ENCODE results near the gene RAET1L.
"Not testable (repeated sequence)": the region's sequence is repeated elsewhere in the genome, so short reads cannot be mapped to it uniquely, and the experiment has no call there.

RAET1L gene

GRCh38 chr6:150013785-150014622, 11.3 kb downstream of the RAET1L start:
- H3K4me3 ChIP-seq (ENCODE audit: low read depth, low read length); DNase-seq (ENCODE audit: low read depth): not testable (repeated sequence)

GRCh38 chr6:150012846-150013784, 12.2 kb downstream of the RAET1L start:
- DNase-seq (ENCODE audit: low read depth); H3K4me3 ChIP-seq (ENCODE audit: low read depth, low read length): not testable (repeated sequence)

DNA sequence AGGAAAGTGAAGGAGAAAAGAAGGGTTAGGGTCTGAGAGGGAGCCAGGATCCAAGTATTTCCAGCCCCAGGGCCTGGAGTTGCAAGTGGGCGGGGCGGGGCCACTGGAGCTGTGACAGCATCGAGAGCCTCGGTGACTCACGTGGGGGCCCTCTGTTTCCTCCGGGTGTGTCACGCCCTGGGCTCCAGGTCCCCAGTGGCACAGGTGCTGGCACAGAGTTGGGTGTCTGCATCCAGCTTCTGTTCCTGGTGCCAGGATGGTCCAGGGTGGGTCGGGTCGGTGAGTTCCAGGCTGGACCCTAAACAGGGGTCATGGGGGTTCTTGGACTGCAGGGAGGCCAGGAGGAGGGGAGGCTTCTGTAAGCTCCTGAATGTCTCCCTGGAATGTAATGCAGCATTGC, 16.7 kb downstream of the RAET1L start:
- no peak for DNase-seq (ENCODE audit: low read depth)
- no peak overlapping the region for H3K4me3 ChIP-seq (ENCODE audit: low read depth, low read length)
- TF ChIP-seq, protein P1, sequence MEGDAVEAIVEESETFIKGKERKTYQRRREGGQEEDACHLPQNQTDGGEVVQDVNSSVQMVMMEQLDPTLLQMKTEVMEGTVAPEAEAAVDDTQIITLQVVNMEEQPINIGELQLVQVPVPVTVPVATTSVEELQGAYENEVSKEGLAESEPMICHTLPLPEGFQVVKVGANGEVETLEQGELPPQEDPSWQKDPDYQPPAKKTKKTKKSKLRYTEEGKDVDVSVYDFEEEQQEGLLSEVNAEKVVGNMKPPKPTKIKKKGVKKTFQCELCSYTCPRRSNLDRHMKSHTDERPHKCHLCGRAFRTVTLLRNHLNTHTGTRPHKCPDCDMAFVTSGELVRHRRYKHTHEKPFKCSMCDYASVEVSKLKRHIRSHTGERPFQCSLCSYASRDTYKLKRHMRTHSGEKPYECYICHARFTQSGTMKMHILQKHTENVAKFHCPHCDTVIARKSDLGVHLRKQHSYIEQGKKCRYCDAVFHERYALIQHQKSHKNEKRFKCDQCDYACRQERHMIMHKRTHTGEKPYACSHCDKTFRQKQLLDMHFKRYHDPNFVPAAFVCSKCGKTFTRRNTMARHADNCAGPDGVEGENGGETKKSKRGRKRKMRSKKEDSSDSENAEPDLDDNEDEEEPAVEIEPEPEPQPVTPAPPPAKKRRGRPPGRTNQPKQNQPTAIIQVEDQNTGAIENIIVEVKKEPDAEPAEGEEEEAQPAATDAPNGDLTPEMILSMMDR (IDR thresholded peaks at IDR 0.05; ENCODE audit: low read depth, low read length, missing control alignments) = no peak

DNA sequence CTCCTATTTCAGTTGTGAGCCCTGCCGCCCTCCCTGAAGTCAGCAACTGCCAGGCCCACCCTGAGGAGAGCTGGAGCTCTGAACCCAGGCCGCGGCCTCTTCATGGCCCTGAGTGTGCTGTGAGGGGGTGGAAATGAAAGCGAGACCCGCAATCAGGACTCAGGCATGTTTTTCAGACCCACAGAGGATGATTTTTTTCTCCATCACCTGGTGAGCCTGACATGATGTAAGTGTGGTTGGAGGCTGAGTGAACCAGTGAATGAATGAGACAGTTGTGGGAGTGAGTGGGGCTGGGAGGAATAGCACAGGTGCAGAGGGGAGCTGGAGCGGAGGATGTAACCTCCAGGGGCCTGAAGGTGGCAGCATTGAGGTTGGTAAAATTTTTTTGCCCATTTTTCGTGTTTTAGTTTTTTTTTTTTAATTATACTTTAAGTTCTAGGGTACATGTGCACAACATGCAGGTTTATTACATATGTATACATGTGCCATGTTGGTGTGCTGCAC, 18.3 kb downstream of the RAET1L start:
- no peak overlapping the region for H3K4me3 ChIP-seq (ENCODE audit: low read depth, low read length)
- no peak for DNase-seq (ENCODE audit: low read depth)
- TF ChIP-seq, protein P1 (IDR thresholded peaks at IDR 0.05; ENCODE audit: low read depth, low read length, missing control alignments) = peak; percentile 41

DNA sequence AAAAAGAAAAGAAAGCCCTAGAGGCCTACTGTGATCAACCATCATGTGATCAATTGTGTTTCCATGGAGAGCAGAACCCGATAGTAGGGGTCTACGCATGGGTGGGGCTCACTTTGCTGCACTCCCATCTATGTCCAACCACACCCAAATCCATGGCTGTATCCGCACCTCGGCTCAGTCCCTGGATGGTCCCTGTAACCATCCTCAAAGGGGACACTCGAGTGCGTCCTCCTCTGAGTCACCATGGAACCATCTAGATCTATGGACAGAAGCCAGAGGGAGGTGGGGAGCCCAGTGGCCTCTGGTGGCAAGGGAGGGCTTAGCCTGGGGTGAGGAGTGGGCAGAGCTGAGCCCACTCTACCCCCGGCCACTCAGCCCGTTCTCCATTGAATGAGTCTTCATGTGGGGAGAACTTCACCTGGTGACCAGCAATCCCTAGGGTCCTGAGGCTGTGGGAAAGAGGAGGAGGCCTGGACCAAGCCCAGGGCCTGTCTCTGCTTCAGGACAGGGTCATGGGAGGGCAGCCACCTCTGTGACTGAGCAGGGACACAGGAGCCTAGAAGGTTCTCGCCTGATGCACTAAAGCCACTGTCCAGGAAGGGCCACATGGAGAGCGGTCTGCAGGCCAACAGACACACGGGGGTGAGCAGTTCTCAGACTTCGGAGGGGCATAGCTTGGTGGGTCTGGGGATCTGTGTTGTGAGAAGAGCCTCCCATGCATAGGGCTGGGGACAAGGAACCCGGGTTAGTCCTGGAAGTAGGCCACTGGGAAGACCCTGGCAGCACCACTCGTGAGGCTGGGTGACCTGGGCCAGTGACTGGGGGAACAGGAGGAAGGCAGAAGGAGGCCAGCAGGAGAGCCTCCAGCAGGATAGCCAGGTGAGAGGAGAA, 19.3 kb downstream of the RAET1L start:
- TF ChIP-seq, protein P1 (IDR thresholded peaks at IDR 0.05; ENCODE audit: low read depth, low read length, missing control alignments) = no peak
- H3K4me3 ChIP-seq (ENCODE audit: low read depth, low read length) = peak overlapping the region; percentile 44; the same call in 1 of the 2 replicates
- DNase-seq (ENCODE audit: low read depth) = no peak

DNA sequence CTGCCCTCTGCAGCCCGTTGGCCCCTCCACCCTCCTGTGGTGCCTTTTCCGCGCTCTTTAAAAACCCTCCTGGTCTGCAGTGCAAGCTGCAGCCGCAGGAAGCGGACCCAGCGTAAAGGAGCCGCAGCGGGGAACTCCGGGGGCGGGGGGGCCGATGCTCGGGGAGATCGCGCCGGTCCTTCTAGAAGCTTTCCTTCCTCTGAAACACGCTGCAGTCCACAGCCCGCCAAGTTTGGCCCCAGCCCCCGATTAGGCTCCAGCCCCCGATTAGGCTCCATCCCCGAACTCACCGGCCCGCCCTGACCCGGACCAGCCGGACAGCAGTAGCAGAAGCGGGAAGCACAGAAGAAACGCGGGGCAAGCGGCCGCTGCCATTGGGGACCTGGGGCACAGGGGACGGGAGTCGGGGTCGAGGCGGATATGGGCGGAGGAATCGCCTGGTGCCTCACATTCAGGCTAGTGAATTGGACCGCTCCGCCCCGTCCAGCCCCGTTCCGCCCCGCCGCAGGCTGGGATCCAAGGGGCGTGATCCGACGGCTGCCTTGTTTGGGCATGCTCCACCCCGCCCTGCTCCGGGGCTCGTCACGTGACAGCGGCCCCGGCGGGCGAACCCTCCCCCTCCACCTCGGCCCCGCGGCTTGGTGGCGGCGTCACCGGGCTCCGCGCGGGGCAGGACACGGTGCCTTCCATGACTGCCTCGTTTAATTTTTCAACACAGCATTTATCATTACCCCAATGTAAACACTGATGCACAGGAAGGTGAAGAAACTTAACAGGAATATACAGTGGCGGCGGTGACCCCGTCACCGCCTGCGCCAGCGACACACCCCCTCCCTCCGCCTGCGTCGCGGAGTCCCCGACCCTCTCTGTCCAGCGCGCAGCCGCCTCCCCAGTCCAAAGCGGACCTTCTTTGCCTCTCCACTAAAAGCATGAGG, 20.3 kb downstream of the RAET1L start:
- TF ChIP-seq, protein P1 (IDR thresholded peaks at IDR 0.05; ENCODE audit: low read depth, low read length, missing control alignments) = no peak
- peak overlapping the region; percentile 44 for H3K4me3 ChIP-seq (ENCODE audit: low read depth, low read length)
- DNase-seq (ENCODE audit: low read depth) = peak; percentile 43

All from GM12864 (cell line).